BLaER1 treated with 17β-estradiol and CSF1 and Interleukin-3, amounts not matched to agents 10 nM and 100 nM (cell line): ENCODE measurements around the gene LRRC37B.
"Not testable (repeated sequence)": the region's sequence is repeated elsewhere in the genome, so short reads cannot be mapped to it uniquely, and the experiment has no call there.

ENCODE experiments used
- H3K27ac ChIP-seq, 11 experiments: shearing (Covaris generic); formaldehyde crosslinking; 2 replicates each; pipeline ENCODE4 v1.8.1; 2022
- H3K27me3 ChIP-seq, 11 experiments: shearing (Covaris generic); formaldehyde crosslinking; 2 replicates each; pipeline ENCODE4 v1.8.1; 2022
- H3K36me3 ChIP-seq, 11 experiments: shearing (Covaris generic); formaldehyde crosslinking; 2 replicates each; pipeline ENCODE4 v1.8.1; 2022
- H3K4me1 ChIP-seq, 10 experiments: shearing (Covaris generic); formaldehyde crosslinking; 2 replicates each; pipeline ENCODE4 v1.8.1; 2022
- H3K4me2 ChIP-seq, 11 experiments: shearing (Covaris generic); formaldehyde crosslinking; 2 replicates each; pipeline ENCODE4 v1.8.1; 2022
- H3K4me3 ChIP-seq, 10 experiments: shearing (Covaris generic); formaldehyde crosslinking; 2 replicates each; pipeline ENCODE4 v1.8.1; 2022
- H3K9ac ChIP-seq, 11 experiments: shearing (Covaris generic); formaldehyde crosslinking; 2 replicates each; pipeline ENCODE4 v1.8.1; 2022
- H3K9me3 ChIP-seq, 11 experiments: shearing (Covaris generic); formaldehyde crosslinking; replicated peaks in 1 of 11; 2 replicates each; pipeline ENCODE4 v1.8.1; 2022
- H4K20me1 ChIP-seq, 11 experiments: shearing (Covaris generic); formaldehyde crosslinking; 2 replicates each; pipeline ENCODE4 v1.8.1; 2022
- Cebpa-rat ChIP-seq, 11 experiments: shearing (Covaris generic); IDR thresholded peaks; 2 replicates each; pipeline ENCODE4 v1.8.1; 2022

The LRRC37B gene

GRCh38 chr17:32009262-32009542 lies 2.0 kb downstream of the LRRC37B start:
- H3K9me3 ChIP-seq, result peaks cover 0 to 8% (median 0%) of the 10 kb centered on the region in 11 experiments; a peak in 2 of 22 replicates
- H3K27ac ChIP-seq, result peak overlapping the region in 1 of 11 experiments; percentile 95; a peak in 1 of 22 replicates
- peaks cover 0 to 6% (median 0%) of the 10 kb centered on the region in 11 experiments; a peak in 2 of 22 replicates for H3K27me3 ChIP-seq
- H3K4me2 ChIP-seq, result peak overlapping the region; percentile 80 to 98 (median 90)
- peak overlapping the region in 7 of 11 experiments; percentile 95 to 98 (median 96); a peak in 11 of 22 replicates for H3K9ac ChIP-seq
- H3K4me1 ChIP-seq, result peaks cover 17 to 56% (median 22%) of the 10 kb centered on the region in 10 experiments
- peak overlapping the region; percentile 89 to 100 (median 96) for H3K4me3 ChIP-seq
- TF ChIP-seq Cebpa-rat (IDR thresholded peaks at IDR 0.05), result no peak
- peaks cover 0 to 47% (median 6%) of the 10 kb centered on the region in 11 experiments; a peak in 6 of 22 replicates for H4K20me1 ChIP-seq
- H3K36me3 ChIP-seq, result peaks cover 0 to 14% (median 11%) of the 10 kb centered on the region in 11 experiments; a peak in 10 of 22 replicates

GRCh38 chr17:32010114-32010513 lies 2.9 kb downstream of the LRRC37B start:
- Histone ChIP-seq H3K4me2 (peak overlapping the region; percentile 80 to 98 (median 90); a peak in 18 of 22 replicates), H3K36me3 (peaks cover 0 to 14% (median 11%) of the 10 kb centered on the region in 11 experiments; a peak in 10 of 22 replicates), H3K9ac (peak overlapping the region in 2 of 11 experiments; percentile 95 to 97; a peak in 2 of 22 replicates), H3K27me3 (peaks cover 0 to 6% (median 0%) of the 10 kb centered on the region in 11 experiments; a peak in 2 of 22 replicates), H4K20me1 (peaks cover 0 to 57% (median 6%) of the 10 kb centered on the region in 11 experiments; a peak in 6 of 22 replicates), H3K9me3 (peaks cover 0 to 8% (median 0%) of the 10 kb centered on the region in 11 experiments; a peak in 2 of 22 replicates), H3K4me1 (peaks cover 22 to 65% (median 28%) of the 10 kb centered on the region in 10 experiments), H3K27ac (no peak overlapping the region), H3K4me3 (peak overlapping the region in 4 of 10 experiments; percentile 89 to 100 (median 97); a peak in 5 of 20 replicates)
- no peak for TF ChIP-seq Cebpa-rat (IDR thresholded peaks at IDR 0.05)

GRCh38 chr17:32015245-32016013 lies 8.2 kb downstream of the LRRC37B start:
- Histone ChIP-seq H3K27me3 (no peaks in the 10 kb centered on the region), H4K20me1 (peaks cover 0 to 95% (median 0%) of the 10 kb centered on the region in 11 experiments; a peak in 6 of 22 replicates), H3K4me2 (peak overlapping the region; percentile 24 to 75 (median 67); a peak in 21 of 22 replicates), H3K4me1 (peaks cover 22 to 83% (median 36%) of the 10 kb centered on the region in 10 experiments), H3K27ac (peak overlapping the region in 10 of 11 experiments; percentile 44 to 77 (median 62); a peak in 20 of 22 replicates), H3K4me3 (0 out of 20 replicates have a peak overlapping the region, but pooled peaks of 1 of the 10 experiments have one; percentile 18), H3K9ac (peak overlapping the region in 7 of 11 experiments; percentile 5 to 62 (median 48); a peak in 12 of 22 replicates), H3K36me3 (peaks cover 23 to 48% (median 37%) of the 10 kb centered on the region in 11 experiments; a peak in 20 of 22 replicates), H3K9me3 (peaks cover 0 to 8% (median 0%) of the 10 kb centered on the region in 11 experiments; a peak in 2 of 22 replicates)
- no peak for TF ChIP-seq Cebpa-rat (IDR thresholded peaks at IDR 0.05)

- H3K4me2 ChIP-seq, result peak overlapping the region; percentile 24 to 75 (median 67); a peak in 21 of 22 replicates
- H3K9me3 ChIP-seq, result peaks cover 0 to 8% (median 0%) of the 10 kb centered on the region in 11 experiments; a peak in 2 of 22 replicates
- H4K20me1 ChIP-seq, result peaks cover 0 to 95% (median 0%) of the 10 kb centered on the region in 11 experiments; a peak in 6 of 22 replicates
- peaks cover 26 to 53% (median 40%) of the 10 kb centered on the region in 11 experiments for H3K36me3 ChIP-seq
- H3K4me3 ChIP-seq, result peak overlapping the region in 2 of 10 experiments; percentile 18 to 24; a peak in 4 of 20 replicates
- H3K4me1 ChIP-seq, result peaks cover 22 to 75% (median 36%) of the 10 kb centered on the region in 10 experiments
- H3K9ac ChIP-seq, result peak overlapping the region in 8 of 11 experiments; percentile 7 to 62 (median 48); a peak in 12 of 22 replicates
- peak overlapping the region in 10 of 11 experiments; percentile 44 to 77 (median 66); a peak in 20 of 22 replicates for H3K27ac ChIP-seq
- peak in 2 of 11 experiments; percentile 14 to 18; a peak in 1 of 22 replicates for TF ChIP-seq Cebpa-rat (IDR thresholded peaks at IDR 0.05)
- H3K27me3 ChIP-seq, result no peaks in the 10 kb centered on the region
Measured at GRCh38 chr17:32016231-32016630, 9.0 kb downstream of the LRRC37B start.

GRCh38 chr17:32019228-32019627 lies 12.0 kb downstream of the LRRC37B start:
- Histone ChIP-seq H3K4me3 (no peak overlapping the region), H3K27me3 (no peaks in the 10 kb centered on the region), H3K27ac (no peak overlapping the region), H3K4me1 (peaks cover 22 to 48% (median 36%) of the 10 kb centered on the region in 10 experiments), H3K36me3 (peaks cover 33 to 61% (median 42%) of the 10 kb centered on the region in 11 experiments), H3K9me3 (no peaks in the 10 kb centered on the region), H4K20me1 (peaks cover 0 to 74% (median 0%) of the 10 kb centered on the region in 11 experiments; a peak in 6 of 22 replicates), H3K4me2 (no peak overlapping the region), H3K9ac (no peak overlapping the region)
- no peak for TF ChIP-seq Cebpa-rat (IDR thresholded peaks at IDR 0.05)

GRCh38 chr17:32020943-32021614 lies 13.9 kb downstream of the LRRC37B start:
- H3K27me3 ChIP-seq, result no peaks in the 10 kb centered on the region
- TF ChIP-seq Cebpa-rat (IDR thresholded peaks at IDR 0.05), result no peak
- peaks cover 33 to 62% (median 42%) of the 10 kb centered on the region in 11 experiments for H3K36me3 ChIP-seq
- peaks cover 0 to 56% (median 0%) of the 10 kb centered on the region in 11 experiments; a peak in 6 of 22 replicates for H4K20me1 ChIP-seq
- no peaks in the 10 kb centered on the region for H3K9me3 ChIP-seq
- peaks cover 9 to 32% (median 21%) of the 10 kb centered on the region in 10 experiments for H3K4me1 ChIP-seq
- H3K4me3 ChIP-seq, result no peak overlapping the region
- no peak overlapping the region for H3K4me2 ChIP-seq
- no peak overlapping the region for H3K9ac ChIP-seq
- no peak overlapping the region for H3K27ac ChIP-seq

- no peak for TF ChIP-seq Cebpa-rat (IDR thresholded peaks at IDR 0.05)
- H3K4me2 ChIP-seq, result no peak overlapping the region
- H3K4me1 ChIP-seq, result peaks cover 4 to 28% (median 16%) of the 10 kb centered on the region in 10 experiments; a peak in 19 of 20 replicates
- H4K20me1 ChIP-seq, result peaks cover 0 to 51% (median 0%) of the 10 kb centered on the region in 11 experiments; a peak in 6 of 22 replicates
- no peaks in the 10 kb centered on the region for H3K27me3 ChIP-seq
- no peak overlapping the region for H3K27ac ChIP-seq
- H3K4me3 ChIP-seq, result no peak overlapping the region
- peaks cover 33 to 67% (median 47%) of the 10 kb centered on the region in 11 experiments for H3K36me3 ChIP-seq
- H3K9ac ChIP-seq, result no peak overlapping the region
- no peaks in the 10 kb centered on the region for H3K9me3 ChIP-seq
Measured at GRCh38 chr17:32021615-32021955, 14.4 kb downstream of the LRRC37B start.

- H3K36me3 ChIP-seq, result peaks cover 33 to 65% (median 44%) of the 10 kb centered on the region in 11 experiments
- H3K4me2 ChIP-seq, H3K4me3 ChIP-seq, H3K27me3 ChIP-seq, H3K9me3 ChIP-seq, H3K27ac ChIP-seq, H3K9ac ChIP-seq: not testable (repeated sequence)
- H4K20me1 ChIP-seq, result peaks cover 0 to 42% (median 0%) of the 10 kb centered on the region in 11 experiments; a peak in 5 of 22 replicates
- peaks cover 0 to 19% (median 7%) of the 10 kb centered on the region in 10 experiments; a peak in 11 of 20 replicates for H3K4me1 ChIP-seq
Measured at GRCh38 chr17:32022554-32022953, 15.4 kb downstream of the LRRC37B start.

- H3K4me2 ChIP-seq, H3K9me3 ChIP-seq, H3K27me3 ChIP-seq, H3K9ac ChIP-seq, H4K20me1 ChIP-seq, H3K4me1 ChIP-seq, H3K27ac ChIP-seq, H3K4me3 ChIP-seq: not testable (repeated sequence)
- peaks cover under 1 to 21% (median 6%) of the 10 kb centered on the region in 11 experiments; a peak in 18 of 22 replicates for H3K36me3 ChIP-seq
Measured at GRCh38 chr17:32027271-32027670, 20.1 kb downstream of the LRRC37B start.
